Suppressor macrophage treated with lipopolysaccharide for 4 hours (primary cell): Measurements from ENCODE around the gene SH3RF1.

Experiments used
- DNase-seq: peaks from one replicate; pipeline ENCODE4 v3.0.0-alpha.2; 2020

The SH3RF1 gene

DNA sequence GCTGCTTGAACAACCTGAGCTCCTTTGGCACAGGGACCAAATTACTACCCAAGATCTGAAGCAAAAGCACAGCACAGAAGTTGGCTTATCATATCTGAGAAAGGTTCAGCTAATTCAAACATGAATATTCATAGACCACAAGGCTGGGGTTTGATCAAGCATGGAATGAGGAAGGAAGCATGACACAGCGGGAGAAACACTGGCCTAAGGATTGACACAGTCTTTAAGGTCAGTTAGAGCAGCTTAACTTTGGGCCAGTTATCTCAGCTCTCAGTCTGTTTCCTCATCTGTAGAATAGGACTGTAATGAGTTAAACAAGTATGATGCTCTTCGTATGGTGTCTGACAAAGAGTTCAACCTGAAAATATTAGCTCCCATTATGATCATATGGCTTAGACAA lies 172.2 kb downstream of the SH3RF1 start:
- DNase-seq = peak; percentile 82

DNA sequence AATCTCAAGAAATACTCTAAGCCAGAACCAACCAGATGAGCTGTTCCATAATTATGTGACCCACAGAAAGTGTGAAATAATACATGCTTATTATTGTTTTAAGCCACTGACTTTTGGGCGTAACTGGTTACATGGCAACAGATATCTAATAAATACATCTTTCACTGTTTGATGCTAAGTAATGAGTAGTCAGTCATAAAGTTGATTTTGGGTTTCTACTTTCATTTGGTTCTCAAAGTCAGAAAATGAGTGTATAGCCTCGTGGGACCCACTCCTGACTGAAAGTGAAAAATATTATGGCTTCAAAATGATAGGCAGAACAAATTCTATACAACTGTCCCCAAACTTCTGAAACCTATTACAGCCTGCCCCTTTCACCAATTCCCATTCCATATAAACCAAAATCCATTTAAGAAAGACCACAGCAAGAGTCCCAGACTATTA lies 172.7 kb downstream of the SH3RF1 start:
- no peak for DNase-seq

DNA sequence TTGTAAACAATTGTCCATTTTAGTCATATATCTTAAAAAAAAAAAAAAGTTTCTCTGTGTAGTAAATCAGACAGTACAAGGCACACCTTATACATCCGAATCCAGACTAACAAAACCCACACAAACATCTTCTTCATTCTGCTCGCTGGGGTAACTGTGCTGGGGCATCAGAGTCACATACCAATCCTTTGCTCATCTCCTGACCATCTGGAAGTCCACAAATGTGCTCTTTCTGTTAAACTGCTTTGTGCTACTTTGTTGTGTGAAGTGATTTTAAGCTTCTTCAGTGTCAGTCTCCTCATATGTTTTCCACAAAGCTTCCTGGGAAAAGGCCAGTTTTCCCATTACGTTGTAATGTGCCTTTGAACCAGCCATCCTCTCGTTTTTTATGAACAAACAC lies 174.5 kb downstream of the SH3RF1 start:
- no peak for DNase-seq

DNA sequence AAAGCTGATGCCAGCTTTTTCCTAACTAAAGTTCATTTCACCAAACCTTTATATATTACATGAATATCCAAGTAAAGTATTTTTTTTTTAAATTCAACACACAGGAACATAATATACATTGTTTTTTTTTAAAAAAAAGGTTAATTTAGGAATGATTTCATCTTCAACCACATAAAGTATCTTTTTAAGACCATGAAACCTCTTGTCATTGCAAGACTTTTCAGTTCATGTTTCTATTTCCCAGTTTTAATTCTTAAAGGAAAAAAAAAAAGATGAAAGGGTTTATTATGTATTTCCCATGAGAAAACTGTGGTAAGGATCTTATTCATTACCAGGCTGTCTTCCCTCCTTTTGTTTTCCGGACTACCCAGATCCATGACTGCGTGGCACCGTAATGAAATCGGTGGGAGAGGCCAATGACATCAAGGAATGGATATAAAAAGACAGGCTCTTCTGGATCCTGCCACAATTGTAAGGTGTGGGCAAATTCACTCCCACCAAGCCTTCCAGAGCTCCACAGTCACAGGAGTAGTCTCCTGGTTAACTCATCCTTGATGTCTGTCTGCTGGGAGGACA lies 176.0 kb downstream of the SH3RF1 start:
- DNase-seq = no peak

DNA sequence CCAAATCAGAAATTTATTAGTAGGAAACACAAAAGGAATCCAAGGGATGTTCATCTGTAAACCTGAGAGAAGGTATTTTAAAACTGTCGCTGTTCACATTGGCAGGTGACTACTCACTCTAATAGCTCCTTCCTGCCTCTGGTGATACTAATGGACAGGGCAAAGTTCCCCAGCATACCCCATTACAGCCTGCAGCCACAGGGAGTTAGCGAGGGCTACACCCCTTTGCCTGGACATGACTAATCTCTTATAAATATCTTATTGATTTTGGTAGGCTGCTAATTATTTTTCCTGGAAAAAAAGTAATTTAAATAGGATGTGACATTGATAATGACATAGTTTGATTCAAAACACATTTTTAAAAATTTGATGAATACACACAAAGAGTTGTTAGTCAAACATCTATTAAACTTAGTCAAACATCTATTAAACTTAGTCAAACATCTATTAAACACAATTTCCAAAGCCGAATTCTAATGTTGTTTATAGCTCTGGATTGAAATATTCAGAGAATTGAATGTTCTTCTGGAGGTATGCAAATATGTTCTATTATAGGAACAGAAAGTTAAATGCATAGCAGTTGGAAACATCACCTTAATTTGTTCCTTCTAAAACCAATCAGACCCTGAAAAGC lies 177.8 kb downstream of the SH3RF1 start:
- no peak for DNase-seq

DNA sequence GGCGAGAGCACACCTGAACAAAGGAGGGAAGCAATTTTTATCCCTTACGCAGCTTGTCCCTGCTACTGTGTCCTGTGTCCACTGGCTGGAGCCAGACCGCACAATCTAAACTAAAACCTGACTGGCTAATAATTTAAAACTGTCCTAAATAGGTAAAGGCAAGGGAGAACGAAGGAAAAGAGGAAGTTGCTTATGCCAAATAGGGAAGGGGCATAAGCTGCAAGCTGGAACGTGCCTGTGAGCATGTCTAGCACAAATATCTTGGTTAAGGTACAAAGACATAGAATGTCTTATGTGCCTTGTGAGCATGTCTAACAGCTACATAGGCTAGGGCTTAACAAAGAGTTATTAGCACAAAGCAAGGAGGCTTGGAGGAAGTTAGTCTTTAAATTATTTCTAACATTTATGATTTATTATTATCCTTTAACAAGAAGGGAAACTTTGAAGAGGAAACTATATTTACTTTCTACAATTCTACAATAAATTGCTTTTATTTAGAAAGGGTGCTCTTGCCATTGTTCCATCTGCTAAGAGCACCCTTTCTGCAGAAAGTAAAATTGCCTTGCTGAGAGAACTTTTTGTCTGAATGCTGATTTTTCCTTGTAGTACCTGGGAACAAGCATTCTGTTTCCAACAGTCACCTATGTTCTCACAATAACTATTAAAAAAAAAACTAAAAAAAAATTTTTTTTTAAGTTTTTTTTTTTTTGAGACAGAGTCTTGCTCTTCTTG lies 180.1 kb downstream of the SH3RF1 start:
- DNase-seq = no peak

DNA sequence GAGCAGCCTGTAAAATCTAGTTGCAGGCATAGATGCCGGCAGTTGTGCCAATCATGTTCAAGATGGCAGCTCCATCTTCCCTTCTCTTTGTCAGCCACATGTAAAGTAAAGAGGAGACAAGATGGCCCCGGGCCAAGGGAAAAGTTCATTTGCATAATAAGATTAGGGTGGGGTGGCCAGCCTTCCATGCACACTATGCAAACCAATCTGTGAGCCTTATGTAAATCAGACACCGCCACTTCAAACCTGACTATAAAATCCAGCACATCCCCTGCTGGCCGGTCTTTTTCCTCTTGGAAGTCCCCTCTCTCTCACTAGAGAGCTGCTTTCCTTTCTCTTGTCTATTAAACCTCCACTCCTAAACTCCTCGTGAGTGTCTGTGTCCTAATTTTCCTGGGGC lies 181.8 kb downstream of the SH3RF1 start:
- DNase-seq = no peak

DNA sequence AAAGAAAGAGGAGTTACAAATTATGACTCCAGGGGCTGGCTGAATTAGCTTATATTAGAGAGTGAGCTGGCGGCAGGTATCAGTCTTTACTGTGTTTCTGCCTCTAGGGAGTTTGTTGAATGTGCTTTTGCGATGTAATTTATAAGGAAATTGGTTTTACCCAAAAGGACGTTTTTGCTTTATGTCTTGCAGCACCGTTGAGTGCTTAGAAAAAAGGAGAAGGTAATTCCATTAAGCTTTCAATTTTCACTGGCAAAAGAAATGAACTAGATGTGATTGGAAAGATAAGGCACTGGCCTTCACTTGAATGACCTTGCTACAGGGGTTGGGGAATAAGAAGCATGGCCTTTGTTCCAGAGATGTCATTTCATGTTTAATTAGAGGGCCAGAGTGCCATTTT lies 185.8 kb downstream of the SH3RF1 start:
- no peak for DNase-seq

DNA sequence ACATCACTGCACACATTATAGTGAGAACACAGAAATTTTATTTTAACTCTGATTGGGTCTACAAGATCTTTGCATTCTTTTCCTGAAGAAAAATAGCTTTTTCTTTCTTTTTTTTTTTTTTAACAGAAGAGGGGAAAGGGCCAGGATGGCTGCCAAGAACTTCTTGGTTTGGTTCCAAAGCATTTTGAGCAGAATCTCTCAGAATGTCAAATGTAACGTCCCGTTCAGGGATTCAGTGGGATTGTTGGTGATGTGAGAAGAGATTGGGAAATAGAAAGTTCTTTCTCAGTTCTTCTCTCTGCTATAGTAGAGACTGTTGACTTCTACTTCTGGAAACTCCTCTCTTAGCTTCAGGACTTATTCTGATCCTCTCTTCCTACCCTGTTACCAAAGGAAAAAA lies 189.8 kb downstream of the SH3RF1 start:
- DNase-seq = peak; percentile 34

DNA sequence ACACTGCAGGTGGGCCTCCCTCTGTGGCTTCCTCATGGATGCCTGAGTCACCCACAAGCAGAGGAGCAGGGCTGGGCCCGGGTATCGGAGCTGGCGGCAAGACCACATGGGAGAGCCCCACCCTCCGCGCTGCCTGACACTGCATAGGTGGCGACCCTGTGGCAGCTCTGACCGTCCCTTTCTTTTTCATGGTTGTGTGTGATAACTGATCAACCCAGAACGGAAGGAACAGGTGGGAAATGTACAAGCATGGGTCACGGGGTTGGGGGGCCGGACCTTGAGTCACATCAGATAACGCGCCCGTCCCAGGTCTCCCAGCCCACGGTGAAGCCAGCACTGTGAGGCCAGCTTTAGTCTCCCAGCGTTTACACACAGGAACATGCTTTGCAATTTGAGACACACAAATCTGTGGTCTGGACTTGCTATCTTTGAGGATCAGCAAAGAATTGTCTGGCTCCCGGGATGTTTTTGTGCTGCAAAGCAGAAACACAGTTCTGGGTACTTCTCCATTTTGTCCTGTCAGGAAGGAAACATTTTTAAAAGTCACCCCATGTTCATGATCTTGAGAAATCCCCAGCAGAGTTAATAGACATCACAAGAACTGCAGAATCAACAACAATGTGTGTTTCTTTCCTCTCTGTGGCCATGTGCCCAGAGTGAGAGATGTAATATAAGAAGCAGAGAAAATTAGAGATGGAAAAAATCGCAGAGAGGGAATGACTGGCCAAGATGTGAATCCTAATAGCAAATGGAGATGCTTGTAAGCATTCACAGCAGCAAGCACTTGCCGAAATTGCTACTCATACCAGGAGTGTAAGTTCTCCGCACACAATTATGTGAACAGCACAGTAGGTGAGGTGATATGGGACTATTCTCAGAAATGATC lies 190.6 kb downstream of the SH3RF1 start:
- peak; percentile 60 for DNase-seq

DNA sequence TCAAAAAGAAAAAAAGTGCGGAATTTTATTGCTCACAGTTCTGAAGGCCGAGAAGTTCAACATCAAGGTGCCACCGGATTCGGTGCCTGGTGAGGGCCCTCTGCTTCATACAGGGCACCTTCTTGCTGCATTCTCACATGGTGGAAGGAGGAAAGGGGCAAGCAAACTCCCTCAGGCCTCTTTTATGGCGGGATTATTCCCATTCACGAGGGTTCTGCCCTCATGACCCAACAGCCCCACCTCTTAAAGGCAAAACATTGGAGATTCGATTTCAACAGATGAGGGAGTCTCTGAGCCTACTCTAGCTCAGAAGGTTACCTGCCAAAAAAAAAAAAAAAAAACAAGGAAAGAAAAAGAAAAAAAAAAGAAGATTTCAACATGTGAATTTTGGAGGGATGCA lies 196.6 kb downstream of the SH3RF1 start:
- DNase-seq = no peak

DNA sequence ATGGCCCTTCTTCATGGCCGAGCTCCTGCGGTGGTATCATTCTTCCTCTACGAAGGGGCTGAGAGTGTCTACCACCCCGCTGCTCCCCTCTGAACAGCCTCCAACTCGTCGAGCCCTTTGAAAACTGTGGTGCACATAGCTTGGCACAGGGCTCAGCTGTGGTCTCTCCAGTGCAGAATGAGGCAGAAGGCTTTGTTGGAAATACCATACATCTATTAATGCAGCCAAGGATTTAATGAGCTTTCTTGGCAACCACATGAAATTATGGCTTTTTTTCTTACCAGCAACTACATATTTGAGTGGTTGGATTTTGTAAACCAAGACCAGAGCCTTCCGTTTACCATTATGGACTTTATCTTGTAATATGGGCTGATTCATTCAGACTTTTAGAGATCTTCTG lies 199.0 kb downstream of the SH3RF1 start:
- no peak for DNase-seq

DNA sequence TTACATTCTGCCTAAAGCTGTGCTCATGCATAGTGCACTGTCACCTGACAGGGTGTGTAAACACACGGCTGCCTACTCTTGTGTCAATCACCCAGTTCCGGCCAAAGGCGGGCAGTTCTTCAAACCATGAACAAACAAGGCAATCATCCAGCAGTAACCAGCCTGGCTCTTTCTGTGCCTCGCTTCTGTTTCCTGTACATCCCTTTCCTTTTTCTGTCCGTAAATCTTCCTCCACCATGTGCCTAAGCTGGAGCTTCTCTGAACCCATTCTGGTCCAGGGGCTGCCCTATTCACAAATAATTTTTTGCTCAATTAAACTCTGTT lies 199.9 kb downstream of the SH3RF1 start:
- no peak for DNase-seq

DNA sequence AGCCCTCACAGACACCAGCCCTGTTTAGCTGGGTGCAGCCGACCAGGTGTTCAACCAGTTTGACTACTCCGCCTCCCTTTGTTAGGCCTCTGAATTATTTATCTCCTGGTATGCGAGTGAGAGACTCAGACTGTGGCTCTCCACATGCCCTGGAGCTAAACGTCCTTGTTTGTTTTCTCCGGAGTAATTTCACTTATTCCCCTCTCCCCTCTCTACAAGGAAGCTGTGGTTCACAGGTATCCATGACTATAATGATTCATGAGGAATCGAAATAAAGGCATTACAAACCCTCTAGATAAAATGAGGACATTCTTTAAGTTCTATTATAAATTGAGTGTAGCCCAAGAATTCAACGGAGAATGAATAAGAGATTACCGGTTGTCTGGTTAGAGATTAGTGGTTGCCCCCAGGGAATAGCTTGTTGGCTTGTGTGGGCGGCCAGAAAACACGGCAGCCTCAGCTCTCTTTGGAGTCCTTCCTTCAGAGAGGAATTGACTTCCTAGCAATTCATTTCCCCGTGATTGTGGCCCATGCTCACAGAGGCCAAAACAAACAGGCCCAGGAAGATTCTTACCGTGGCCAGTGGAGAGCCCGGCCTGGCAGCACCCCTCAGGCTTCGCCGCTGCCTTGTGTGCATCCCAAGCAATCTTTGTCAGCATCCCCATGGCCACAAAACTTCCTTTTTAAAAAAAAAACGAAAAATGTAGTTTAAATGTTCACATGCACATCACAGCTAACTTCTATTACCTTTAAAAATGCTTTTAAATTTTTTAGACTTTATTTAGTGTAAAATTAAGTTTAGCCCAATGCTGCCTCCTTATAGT lies 200.5 kb downstream of the SH3RF1 start:
- no peak for DNase-seq

DNA sequence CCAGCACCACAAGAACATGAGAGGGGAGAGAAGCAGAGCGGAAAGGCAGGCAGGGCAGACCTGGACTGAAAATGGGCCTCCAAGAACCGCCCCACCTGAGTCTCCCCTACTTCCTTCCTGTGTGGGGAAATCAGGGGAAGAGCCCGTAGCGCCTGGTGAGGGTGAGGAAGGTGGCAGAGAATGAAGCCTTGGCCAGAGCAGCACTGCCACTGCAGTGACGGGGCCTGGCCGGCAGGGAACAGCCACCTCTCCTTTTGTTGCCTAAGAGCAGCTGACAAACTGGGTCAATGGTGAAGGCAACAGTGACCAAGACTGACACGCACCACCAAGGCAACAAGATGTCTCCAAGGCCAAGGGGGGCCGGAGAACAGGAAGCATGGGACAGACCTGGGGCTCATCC lies 202.3 kb downstream of the SH3RF1 start:
- DNase-seq = no peak

DNA sequence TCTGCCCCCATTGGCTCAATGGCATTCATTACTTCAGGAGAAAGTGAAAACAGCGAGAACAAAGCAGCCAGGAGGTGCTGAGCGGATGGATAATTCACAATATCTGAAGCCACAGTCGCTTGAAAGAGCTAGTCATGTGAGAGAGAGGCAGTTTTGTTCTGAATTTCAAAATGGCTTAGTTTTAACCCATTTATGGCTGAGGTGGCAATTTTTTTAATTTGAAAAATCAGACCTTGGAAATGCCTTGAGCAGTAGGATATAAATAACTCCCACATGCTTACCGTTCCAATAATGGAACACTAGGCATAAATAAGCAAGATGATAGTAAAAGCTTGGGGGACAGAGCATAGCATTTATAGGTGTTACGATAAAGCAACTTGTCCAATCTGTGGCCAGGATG lies 203.8 kb downstream of the SH3RF1 start:
- no peak for DNase-seq

DNA sequence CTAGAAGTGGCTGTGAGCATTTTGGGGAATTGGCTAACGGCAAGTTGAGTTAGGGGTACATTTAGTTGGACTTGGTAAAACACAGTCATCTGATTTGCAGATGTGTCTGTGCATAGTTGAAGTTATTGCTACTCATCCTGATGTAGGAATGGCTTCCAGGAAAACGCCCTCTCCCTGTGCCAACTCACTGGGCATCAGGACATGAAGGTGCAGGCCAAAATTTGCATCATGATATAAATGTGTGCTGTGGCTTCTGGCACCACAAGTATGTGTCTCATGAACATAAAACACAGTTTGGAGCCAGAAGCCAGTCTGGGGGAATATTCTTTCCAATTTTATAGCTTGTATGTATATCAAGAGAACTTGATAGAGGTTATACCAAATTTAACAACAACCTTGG lies 206.5 kb downstream of the SH3RF1 start:
- no peak for DNase-seq

DNA sequence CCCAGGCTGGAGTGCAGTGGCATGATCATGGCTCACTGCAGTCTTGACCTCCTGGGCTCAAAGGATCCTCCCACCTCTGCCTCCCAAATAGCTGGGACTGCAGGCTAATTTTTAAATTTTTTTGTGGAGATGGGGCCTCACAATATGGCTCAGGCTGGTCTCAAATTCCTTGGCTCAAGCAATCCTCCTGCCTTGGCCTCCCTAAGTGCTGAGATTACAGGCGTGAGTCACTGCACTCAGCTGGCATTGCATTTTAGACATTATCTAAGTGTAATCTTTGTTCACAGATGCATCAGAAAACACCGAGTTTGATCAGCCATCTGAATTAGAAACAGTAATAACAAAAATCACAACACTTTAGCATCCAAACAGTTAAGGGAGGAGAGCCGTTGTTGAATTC lies 207.3 kb downstream of the SH3RF1 start:
- DNase-seq = no peak

DNA sequence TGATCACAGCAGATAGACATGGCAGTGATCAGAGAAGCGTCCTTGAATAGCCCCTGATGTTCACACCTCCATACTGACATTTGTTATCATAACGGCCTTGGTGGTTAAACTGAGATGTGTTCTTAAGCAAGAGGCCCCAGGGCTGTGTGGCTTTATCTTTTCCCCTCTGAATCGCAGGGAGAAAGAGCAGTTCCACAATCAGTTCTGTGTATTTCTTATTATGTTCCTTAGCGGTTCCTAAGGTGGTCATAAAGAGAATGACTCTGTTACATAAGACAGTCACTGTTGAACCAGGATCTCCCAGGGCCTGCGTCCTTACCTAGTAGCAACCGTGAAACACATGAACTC lies 207.9 kb downstream of the SH3RF1 start:
- no peak for DNase-seq

DNA sequence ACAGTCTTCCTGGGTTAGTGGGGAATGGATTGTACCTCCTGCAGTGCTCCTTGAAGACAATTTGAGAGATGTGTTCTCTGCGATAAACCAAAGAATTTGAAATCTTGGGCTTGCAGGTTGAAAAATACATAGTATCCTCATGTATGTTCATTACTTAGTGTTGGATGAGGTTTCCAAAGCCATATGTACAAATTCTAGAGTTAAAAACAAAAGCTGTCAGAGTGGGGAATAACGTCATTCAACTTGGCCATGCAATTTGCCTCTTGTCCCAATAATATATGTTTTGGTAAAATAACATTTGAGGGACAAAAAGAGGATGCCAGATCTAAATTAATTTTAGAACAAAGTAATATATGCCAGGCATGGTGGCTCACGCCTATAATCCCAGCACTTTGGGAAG lies 209.4 kb downstream of the SH3RF1 start:
- DNase-seq = no peak

DNA sequence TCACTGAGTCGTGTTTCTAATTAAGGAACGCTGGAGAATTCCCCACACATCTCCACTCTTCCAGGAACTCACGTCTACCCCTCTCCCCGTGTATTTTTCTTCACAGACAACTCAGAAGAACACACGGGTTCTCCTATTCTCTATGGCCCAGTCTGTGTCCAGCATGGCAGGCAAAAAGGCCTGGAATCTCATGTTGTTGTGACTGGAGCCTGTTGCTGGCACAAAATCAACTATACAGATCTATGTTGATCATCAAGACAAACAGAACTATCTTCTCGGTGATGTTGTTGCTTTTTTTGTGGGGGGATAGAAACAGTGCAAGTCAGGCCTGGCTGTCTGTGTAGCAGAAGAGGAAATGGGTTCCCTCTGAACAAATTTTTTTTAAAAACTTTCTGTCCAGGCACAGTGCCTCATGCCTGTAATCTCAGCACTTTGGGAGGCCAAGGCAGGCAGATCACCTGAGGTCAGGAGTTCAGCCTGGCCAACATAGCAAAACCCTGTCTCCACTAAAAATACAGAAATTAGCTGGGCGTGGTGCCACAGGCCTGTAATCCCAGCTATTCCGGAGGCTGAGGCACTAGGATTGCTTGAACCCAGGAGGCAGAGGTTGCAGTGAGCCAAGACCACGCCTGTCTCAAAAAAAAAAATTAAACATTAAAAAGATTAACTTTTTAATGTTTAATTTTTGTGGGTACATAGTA lies 210.2 kb downstream of the SH3RF1 start:
- no peak for DNase-seq
